ENCODE data around the gene EPHA6.
"Not testable (repeated sequence)": the region's sequence is repeated elsewhere in the genome, so short reads cannot be mapped to it uniquely, and the experiment has no call there.

Gene EPHA6

DNA sequence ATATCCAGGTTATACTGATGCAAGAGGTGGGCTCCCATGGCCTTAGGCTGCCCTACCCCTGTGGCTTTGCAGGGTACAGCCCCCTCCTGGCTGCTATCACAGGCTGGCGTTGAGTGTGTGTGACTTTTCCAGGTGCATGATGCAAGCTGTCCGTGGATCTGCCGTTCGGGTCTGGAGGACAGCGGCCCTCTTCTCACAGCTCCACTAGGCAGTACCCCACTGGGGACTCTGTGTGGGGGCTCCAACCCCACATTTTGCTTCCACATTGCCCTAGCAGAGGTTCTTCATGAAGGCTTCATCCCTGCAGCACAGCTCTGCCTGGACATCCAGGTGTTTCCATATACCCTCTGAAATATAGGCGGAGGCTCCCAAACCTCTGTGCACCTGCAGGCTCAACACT is 610.6 kb downstream of the EPHA6 start:
- DNase-seq (ENCODE audit: low read depth in 1 of 2, low spot score in 1 of 2) = no peak

DNA sequence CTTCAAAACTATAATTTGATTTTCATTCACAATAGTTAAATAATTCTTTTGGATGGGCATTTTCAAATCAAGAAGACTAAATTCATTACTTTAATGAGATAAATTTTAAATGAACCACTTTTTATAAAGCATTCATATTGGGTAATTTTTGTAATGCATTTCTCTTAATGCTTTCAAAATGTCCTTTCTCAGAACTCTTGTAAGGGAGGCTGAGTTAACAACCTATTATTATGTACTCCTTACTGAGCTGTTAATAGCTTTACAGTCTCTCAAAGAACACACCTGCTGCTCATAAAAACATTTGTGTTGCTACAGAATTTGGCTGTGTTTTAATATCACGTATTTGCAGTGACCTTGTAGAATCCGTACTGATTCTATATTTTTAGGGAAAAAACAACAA is 616.2 kb downstream of the EPHA6 start:
- no peak for DNase-seq (ENCODE audit: low read depth in 1 of 2, low spot score in 1 of 2)

DNA sequence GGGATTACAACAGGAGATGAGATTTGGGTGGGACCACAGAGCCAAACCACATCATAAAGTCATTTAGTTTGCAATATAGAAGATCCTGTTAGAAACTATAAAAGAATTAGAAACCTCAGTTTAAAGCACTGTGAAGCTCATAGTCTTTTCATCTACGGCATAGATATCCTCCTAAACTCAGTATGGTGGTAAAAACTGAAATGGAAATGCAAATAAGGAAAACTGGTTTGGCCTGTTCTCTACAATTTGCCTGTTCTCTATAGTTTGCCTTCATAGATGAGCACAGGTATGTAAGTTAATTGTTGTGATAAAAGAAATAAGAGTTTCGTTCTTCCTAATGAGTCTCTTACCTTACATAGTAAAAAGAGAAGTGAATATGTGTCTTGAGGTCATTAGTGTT is 618.5 kb downstream of the EPHA6 start:
- no peak for DNase-seq (ENCODE audit: low read depth in 1 of 2, low spot score in 1 of 2)

DNA sequence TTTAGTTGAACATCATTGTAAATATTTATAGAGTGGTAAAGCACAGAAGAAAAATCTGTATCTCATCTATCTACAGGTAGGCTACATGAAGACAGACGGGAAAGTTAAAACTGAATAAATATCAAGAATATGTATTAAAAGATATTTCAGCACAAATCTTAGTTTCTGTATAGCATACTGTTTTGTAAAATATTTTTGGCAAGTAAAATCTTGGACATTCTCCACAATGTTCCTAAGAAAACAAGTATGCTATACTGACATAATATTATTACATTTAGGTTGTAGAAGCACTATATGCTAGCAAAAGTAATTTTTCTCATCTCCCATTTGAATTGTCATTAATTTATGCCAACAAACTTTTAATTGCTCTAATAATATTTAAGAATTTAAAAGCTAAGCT is 623.7 kb downstream of the EPHA6 start:
- DNase-seq (ENCODE audit: low read depth in 1 of 2, low spot score in 1 of 2) = no peak

DNA sequence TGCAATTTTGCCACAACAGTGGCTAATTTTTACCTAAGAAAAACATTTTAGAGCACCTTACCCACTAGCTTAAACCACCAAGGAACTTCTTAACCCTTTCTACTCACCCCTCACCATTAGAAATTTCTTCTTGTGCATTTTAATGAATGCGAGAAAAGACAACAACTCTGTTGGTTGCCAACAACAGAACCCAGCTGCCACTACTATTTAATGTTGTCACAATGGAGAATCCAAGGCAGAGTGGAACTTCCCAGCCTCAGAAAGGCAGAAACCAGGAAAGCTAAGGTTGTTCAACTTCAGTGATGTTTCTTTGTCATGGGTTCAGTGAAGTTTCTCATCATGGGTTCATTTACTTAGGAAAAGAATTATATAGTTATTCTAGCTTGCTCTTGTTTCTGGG is 625.0 kb downstream of the EPHA6 start:
- DNase-seq (ENCODE audit: low read depth in 1 of 2, low spot score in 1 of 2) = no peak

DNA sequence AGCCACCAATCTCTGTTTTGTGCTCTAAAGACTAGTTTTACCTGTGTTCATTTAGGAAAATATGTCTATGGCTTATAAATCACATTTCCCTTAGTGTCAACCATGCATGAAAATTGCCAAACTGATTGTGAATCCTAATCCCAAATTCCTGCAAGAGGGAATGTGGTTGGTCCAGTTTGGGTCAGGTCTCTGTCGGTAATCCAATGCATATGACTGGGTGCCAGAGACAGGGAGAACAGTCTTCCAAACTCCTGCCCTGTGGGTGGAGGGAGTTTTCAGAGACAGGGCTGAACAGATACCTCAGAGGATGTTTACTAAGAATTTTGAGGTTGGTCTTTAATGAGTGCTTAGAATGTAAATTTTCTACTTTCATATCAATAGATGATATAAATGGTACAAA is 649.6 kb downstream of the EPHA6 start:
- DNase-seq (ENCODE audit: low read depth in 1 of 2, low spot score in 1 of 2) = no peak

DNA sequence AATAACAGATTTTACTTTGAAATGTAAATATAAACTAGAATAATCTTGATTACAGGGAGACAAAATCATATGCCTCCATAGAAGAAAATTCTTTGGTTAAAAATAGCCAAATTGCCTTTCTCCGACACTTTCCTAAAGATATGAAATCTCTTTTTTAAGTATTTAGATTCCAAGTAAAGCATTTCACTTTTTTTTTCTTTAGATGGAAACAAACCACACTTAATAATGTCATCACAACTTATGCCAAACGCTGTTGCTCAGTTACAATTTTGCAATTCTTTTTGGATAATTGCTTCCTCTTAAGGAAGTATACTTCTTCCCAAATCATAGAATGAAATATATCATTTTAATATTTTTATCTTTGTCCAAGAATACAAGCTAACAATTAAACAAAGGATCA is 656.1 kb downstream of the EPHA6 start:
- DNase-seq (ENCODE audit: low read depth in 1 of 2, low spot score in 1 of 2) = no peak

DNA sequence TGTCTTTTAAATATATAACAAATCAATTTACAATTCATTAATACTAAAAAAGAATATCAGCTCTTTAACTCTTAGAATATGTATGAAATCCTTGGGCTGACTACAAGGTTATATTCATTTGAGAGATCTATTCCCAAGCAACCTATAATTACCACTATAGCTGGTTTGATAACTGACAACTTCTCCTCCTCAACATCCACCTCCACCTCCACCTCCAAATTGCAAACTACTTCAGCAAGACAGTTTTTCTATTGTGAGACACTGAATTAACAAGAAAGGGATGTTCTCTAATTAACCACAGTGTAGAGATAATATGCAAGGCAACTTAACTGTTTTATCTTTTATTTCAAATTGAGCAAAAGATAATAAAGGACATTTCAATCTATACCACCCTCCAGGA is 665.3 kb downstream of the EPHA6 start:
- DNase-seq (ENCODE audit: low read depth in 1 of 2, low spot score in 1 of 2) = no peak

DNA sequence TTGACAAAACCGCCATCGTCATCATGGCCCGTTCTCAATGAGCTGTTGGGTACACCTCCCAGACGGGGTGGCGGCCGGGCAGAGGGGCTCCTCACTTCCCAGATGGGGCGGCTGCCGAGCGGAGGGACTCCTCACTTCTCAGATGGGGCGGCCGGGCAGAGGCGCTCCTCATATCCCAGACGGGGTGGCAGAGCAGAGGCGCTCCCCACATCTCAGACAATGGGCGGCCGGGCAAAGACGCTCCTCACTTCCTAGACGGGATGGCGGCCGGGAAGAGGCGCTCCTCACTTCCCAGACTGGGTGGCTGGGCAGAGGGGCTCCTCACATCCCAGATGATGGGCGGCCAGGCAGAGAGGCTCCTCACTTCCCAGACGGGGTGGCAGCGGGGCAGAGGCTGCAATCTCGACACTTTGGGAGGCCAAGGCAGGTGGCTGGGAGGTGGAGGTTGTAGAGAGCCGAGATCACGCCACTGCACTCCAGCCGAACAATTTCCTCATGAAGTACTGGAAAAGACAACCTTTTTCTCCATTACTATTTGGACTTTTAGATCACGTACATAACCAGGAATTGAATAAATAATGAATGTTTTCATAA is 666.4 kb downstream of the EPHA6 start:
- not testable (repeated sequence) for DNase-seq (ENCODE audit: low read depth in 1 of 2, low spot score in 1 of 2)

DNA sequence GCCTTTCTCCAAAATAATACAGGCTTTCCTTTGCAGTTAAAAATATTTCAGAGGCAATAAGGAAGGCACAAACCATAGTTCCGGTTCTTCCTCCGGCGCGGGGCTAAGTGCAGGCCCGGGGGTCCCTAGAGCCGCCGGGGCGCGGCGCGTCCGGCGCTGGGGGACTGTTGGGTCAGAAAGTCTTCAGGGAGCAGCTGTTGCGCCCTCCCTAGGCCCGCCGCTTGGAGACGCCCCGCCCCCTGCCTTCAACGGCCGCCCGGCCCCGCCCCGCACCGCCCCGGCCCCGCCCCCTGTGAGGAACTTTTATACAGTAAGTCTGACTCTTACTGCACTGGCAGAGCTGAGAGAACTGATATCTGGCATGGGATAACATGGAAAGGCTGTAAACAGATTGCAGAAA is 667.0 kb downstream of the EPHA6 start:
- no peak for DNase-seq (ENCODE audit: low read depth in 1 of 2, low spot score in 1 of 2)

DNA sequence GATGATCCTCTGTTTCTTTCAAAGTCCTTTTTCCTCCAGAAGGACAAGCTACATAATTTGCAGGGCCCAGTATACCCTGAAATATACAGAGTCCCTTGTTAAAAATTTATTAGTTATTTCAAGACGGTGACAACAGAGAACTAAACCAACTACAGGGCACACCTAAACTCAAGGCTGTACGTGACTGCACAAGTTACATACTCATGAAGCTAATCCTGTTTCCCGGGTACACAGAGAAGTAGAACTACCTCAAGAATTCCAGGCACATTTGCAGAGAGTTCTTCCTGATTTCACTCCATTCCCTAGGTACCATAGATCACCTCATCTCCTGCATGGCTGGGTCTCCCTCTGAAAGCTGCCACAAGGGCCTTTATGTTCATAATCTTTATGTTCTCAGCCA is 670.8 kb downstream of the EPHA6 start:
- DNase-seq (ENCODE audit: low read depth in 1 of 2, low spot score in 1 of 2) = no peak

DNA sequence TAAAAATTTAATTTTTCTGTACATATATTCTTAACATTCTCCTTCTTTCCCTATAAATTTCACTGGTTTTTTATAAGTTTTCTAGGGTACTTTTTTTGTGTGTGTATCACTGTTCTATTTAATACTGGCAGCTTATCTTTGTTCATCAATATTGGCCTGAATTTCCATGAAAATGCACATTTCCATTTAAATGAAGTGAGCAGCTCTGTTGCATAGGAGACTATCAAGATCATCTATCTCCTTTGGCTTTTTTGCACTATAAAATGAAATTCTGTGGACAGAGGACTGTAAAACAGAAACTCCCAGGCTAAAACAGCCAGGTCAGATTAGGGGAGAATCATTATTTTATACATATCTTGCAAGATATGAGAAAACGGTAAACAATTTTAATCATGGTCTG is 673.2 kb downstream of the EPHA6 start:
- DNase-seq (ENCODE audit: low read depth in 1 of 2, low spot score in 1 of 2) = no peak

DNA sequence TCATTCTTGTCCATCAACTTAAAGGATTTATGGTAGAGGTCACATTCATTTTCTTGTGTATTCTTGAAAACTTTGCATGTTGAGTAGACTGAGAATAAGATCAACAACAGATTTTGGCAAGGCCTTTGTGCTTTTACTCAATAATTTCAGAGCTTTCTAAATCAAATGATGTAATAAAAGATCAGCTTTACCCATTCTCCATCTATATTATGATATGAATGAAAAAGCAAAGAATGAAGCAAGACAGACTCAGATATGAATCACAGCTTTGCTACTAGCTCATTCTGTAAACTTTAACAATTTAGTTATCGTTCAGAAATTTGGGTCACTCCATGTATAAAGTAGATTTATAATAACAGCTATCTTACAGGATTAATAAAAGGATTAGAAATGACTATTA is 674.3 kb downstream of the EPHA6 start:
- DNase-seq (ENCODE audit: low read depth in 1 of 2, low spot score in 1 of 2) = no peak

DNA sequence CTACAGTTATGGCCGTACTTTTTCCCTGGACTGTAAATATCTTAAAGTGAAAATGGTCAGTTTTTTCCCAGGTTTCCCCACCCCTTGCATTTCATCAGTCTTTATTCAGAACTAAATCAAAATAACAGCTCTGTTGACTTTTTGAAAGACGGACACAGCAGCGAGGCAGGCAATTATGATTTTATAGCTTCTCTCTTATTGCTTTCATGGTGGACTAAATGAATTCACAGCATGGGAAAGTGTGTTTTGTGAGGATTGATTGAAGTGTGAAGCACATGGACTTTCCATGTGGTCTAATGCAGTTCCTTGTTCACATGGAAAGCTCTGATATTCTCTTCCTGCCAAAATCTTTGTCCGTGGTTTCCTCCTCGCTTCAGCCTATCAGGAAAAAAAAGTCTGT is 681.5 kb downstream of the EPHA6 start:
- no peak for DNase-seq (ENCODE audit: low read depth in 1 of 2, low spot score in 1 of 2)

DNA sequence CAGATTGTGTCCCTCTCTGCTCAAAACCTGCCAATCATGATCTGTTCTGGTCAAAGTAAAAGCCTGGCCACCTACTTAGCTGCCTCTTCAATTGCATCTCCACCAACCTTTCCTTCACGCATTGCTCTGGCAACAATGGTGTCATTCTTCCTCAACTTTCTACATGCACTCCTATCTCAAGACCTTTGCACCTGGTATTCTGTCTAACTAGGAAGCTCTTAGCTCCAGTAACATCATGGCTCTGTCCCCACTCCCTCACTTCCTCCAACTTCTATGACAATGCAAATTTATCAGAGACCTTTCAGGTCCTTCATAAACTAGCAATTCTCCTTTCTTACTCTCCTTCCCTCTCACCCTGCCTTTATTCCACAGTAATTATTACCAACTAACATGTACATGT is 682.7 kb downstream of the EPHA6 start:
- DNase-seq (ENCODE audit: low read depth in 1 of 2, low spot score in 1 of 2) = no peak

DNA sequence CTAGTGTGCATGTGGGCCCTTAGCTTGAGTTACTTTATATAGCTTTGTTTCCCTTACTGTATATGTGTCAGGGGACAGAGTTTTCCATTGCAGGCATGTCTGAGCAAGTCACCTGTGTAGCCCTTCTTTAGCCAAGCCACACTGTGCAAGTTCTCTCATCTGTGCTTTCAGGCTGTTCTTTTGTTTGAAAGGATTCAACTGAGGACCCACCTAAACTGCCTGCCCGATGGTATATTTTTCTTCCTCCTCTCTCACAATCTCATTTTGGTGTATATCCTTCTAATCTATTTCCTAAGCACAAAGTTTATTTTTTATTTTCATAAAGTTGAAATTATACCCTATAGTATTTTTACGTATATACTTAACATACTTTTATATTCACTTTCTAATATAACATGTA is 690.1 kb downstream of the EPHA6 start:
- DNase-seq (ENCODE audit: low read depth in 1 of 2, low spot score in 1 of 2) = no peak

DNA sequence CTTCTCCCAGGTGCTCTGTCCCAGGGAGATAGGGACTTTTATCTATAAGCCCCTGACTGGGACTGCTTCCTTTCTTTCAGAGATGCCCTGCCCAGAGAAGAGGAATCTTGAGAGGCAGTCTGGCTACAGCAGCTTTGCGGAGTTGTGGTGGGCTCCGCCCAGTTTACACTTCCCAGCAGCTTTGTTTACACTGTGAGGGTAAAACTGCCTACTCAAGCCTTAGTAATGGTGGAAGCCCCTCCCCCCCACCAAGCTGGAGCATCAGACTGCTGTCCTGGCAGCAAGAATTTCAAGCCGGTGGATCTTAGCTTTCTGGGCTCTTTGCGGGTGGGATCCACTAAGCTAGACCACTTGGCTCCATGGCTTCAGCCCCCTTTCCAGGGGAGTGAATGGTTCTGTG is 696.4 kb downstream of the EPHA6 start:
- DNase-seq (ENCODE audit: low read depth in 1 of 2, low spot score in 1 of 2) = no peak

DNA sequence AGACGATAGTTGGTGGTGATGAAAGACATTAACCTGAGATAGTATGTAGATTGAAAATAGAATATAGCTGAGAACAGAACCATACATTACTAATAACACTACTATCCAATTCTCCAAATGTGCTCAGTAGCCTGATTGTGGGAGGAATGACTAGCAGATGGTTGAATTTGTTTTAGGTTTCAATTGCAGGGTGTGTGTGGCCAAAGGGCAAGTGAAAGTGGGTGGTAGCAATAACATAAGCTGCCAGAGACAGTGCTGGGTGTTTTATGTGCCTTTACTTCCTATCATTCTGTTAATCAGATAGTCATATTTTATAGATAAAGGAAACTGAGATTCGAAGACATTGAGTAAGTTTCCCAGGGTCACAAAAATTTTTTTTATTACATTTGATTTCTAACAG is 700.7 kb downstream of the EPHA6 start:
- DNase-seq (ENCODE audit: low read depth in 1 of 2, low spot score in 1 of 2) = no peak

DNA sequence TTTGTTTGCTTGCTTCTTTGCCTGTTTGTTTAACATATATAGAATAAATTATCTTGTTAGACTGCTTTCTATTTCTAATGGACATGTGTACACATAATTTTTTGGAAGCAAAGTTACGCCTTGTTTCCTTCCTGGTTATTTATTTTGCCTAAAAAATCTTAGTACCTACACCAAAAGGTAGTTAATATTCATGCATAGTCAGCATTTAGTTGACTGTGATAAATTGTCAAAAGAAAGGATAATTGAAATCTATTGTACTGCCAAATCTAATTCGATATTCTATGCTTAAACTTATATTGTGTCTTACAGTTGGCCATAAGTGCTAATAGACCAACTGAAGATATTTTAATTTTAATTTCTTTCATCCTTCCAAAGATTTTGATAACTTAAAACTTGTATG is 716.3 kb downstream of the EPHA6 start:
- DNase-seq (ENCODE audit: low read depth in 1 of 2, low spot score in 1 of 2) = no peak

DNA sequence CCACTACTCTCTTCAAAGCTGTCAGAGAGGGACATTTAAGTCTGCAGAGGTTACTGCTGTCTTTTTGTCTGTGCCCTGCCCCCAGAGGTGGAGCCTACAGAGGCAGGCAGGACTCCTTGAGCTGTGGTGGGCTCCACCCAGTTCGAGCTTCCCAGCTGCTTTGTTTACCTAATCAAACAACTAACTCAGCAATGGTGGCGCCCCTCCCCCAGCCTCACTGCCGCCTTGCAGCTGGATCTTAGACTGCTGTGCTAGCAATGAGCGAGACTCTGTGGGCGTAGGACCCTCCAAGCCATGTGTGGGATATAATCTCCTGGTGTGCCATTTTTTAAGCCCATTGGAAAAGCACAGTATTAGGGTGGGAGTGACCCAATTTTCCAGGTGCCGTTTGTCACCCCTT is 733.2 kb downstream of the EPHA6 start:
- not testable (repeated sequence) for DNase-seq (ENCODE audit: low read depth in 1 of 2, low spot score in 1 of 2)

DNA sequence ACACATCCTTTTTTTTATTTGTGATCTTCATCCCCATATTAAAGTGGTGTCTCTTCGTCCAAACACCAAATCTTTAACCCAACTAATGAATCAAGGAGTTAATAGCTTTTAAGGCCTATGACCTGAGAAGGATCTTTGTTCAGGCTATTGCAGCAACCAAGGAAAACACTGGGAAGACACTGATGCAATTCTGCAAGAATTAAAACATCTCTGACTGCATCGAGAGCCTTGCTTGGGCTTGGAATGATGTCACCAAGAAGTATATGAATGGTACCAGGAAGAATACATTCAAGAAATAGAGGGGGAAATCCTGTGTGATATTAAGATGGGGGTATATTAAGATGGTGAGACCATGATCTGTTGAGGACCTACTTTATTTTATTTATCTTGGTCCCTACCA is 736.0 kb downstream of the EPHA6 start:
- DNase-seq (ENCODE audit: low read depth in 1 of 2, low spot score in 1 of 2) = no peak

DNA sequence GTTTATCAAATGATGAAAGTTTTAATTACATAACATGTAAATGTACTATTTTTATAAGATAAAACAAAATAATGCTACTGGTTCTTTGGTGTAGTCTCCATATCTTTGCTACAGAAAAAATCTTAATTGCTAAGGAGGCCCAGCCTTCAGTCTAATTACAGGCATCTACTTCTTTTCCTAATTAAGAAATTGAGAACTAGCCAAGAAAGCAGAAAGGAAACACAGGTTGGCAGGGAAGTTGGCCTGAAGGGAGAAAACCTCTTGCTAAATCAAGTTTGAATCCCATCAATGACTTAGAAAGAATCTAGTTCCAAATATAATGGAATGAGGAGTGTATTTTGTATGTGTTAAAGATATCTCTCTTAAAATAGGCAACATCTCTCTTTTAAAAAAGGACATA is 737.8 kb downstream of the EPHA6 start:
- DNase-seq (ENCODE audit: low read depth in 1 of 2, low spot score in 1 of 2) = no peak

DNA sequence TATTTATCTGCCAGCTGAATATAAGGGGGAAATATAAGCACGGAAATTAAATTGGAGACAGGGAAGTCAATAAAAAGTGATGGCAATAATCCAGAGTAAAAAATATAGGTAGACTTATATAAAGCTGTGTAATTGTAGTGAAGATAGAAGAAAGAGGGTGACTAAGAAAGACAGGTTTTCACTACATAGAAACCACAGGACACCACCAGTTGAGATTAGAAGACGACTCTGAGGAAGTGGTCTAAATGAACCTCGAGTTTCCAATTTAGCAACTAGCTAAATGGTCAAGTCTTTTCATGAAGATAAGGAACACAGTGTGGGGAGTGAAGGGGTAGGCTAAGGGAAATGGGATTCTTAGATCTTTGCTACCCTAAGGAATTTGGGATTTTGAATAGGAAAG is 761.3 kb downstream of the EPHA6 start:
- no peak for DNase-seq (ENCODE audit: low read depth in 1 of 2, low spot score in 1 of 2)

DNA sequence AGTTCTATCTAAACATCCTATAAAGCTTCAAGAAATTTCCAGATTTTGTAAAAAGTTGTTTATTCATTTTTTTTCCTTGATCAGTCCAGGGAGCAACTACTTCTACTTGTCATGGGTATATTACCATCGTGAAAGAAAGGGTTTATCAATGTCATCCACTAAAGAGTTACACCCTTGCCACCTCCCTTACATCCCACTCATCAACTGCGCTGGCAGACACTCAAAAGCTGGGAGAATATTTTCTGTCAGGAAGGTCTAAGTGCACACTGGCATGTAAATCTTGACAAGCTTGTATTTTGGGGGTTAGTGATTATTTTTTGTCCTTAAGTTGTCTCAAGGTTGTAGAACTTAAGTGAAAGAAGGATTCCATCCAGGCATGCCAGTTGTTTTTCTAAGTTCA is 761.8 kb downstream of the EPHA6 start:
- no peak for DNase-seq (ENCODE audit: low read depth in 1 of 2, low spot score in 1 of 2)
